AG04450 (cell line): ENCODE data around the gene C8G. TPM values are rescaled to one million over a fixed set of nuclear protein-coding genes. Genes with fewer than 3 reads are reported as not detected.

Experiments used
- CTCF ChIA-PET: fragments of 300-600, 350-600 bp; formaldehyde crosslinking; extraction: SDS; loops from one replicate; lab custom pipeline; 2022; ENCODE audit warnings: antibody characterized with exemption, inconsistent platforms; lab: Charles Lee
- POLR2A ChIA-PET: fragments of 350-600 bp; formaldehyde crosslinking; extraction: SDS; loops from one replicate; lab custom pipeline; 2021; ENCODE audit warnings: antibody characterized with exemption, inconsistent platforms; lab: Yijun Ruan, JAX
- DNase-seq: peaks from one replicate; pipeline ENCODE4 v3.0.0-alpha.2; 2011; ENCODE audit warnings: low read depth, low spot score
- H3K27ac ChIP-seq: one replicate; pipeline ENCODE4 v1.5.1; 2012; ENCODE audit warnings: low read depth, low read length, control low read depth
- H3K27me3 ChIP-seq: one replicate; pipeline ENCODE4 v1.6.0; 2012; ENCODE audit warnings: low read length; ENCODE audit not compliant: control insufficient read depth, insufficient read depth
- H3K4me3 ChIP-seq: 2 replicates; pipeline ENCODE4 v1.5.1; 2011; ENCODE audit warnings: mild to moderate bottlenecking, low read depth, low read length, control low read depth
- H3K9me3 ChIP-seq: 2 replicates; pipeline ENCODE4 v1.5.1; 2012; ENCODE audit warnings: low read length; ENCODE audit not compliant: control insufficient read depth, insufficient read depth
- polyA plus RNA-seq: library from polyadenylated mRNA; depleted of rRNA; stranded (reverse); fragments of >200 nt; gene quantifications from 2 replicates; pipeline ENCODE4 v1.2.3, GENCODE V29; 2011
- TF ChIP-seq, protein P1 (sequence below): IDR thresholded peaks from 2 replicates; pipeline ENCODE4 v1.5.1; 2011; ENCODE audit warnings: low read depth, low read length, control low read depth, inconsistent platforms

Gene C8G
- polyA plus RNA-seq, 1 experiment: 0.41 TPM

DNA sequence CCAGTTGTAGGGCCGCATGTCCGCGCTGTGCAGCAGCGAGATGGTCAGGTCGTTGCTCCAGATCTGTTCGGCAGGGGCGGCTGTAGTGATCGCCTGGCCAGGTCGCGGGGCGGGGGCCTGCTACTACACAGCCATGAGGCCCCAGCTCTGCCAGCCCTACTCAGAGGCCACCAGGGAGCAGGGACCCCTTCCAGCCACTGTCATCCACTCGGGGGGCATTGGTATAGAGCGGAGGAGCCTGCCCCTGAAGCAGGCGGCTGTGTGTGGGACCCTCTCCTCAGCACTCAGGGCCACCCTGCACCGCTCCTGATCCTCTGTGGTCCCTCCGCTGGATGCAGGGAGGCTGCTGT lies 2.2 kb upstream of the C8G start:
- ChIA-PET CTCF (no interaction called here), POLR2A (no interaction called here)
- Histone ChIP-seq H3K4me3 (peak overlapping the region; percentile 78), H3K27me3 (no peaks in the 10 kb centered on the region), H3K9me3 (peaks cover 16% of the 10 kb centered on the region; the same call in 1 of the 2 replicates), H3K27ac (no peak overlapping the region)
- no peak for DNase-seq
- TF ChIP-seq, protein P1, sequence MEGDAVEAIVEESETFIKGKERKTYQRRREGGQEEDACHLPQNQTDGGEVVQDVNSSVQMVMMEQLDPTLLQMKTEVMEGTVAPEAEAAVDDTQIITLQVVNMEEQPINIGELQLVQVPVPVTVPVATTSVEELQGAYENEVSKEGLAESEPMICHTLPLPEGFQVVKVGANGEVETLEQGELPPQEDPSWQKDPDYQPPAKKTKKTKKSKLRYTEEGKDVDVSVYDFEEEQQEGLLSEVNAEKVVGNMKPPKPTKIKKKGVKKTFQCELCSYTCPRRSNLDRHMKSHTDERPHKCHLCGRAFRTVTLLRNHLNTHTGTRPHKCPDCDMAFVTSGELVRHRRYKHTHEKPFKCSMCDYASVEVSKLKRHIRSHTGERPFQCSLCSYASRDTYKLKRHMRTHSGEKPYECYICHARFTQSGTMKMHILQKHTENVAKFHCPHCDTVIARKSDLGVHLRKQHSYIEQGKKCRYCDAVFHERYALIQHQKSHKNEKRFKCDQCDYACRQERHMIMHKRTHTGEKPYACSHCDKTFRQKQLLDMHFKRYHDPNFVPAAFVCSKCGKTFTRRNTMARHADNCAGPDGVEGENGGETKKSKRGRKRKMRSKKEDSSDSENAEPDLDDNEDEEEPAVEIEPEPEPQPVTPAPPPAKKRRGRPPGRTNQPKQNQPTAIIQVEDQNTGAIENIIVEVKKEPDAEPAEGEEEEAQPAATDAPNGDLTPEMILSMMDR: no peak

DNA sequence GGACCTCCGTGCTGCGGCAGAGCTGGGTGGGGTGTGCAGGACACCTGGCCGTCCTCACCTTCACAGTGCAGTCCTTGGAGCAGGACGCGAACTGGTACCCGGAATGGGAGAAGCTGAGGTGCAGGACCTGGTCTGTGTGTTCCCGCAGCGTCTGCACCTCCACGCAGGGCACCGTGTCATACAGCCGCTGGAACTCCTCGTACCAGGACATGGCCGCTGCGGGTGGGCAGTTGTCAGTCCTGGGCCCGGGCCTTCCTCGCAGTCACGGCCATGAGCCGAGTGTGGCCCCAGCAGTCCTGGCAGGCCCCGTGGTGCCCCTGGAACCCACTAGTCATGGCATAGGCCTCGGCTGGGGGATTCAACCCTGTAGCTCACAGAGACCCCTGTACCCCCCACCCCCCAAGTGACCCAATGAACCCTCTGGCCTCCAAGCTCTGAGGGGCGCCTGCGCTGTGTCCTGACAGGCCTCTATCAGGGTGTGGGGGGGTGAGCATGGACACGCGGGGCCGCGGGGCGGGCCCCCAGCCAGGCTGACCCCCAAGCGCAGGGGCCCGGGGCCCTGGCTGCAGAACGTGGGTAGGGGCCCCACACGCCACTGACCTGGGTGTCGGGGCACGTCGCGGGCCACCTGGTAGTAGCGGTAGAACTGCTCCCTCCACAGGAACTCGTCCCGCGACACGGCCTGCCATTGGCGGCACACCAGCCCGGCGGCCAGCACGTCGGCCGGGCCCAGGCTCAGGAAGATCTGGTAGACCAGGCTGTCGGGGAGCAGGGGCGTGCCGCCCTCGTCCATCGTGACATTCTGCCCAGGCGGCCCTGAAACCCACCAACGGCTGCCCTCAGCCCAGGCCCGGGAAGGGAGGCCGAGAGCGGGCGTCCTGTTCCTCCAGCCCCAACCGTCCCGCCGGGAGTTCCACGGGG lies 1.5 kb upstream of the C8G start:
- TF ChIP-seq, protein P1: no peak
- no peaks in the 10 kb centered on the region for H3K27me3 ChIP-seq
- CTCF ChIA-PET: no interaction called here
- no peak for DNase-seq
- POLR2A ChIA-PET: interaction anchor here (1.0 to 1.2 kb wide), 2 partner anchors 62 to 86 kb away, joined by 3 read pairs; no protein-coding TSS in a partner anchor
- H3K27ac ChIP-seq: peak overlapping the region; percentile 61
- peak overlapping the region; percentile 78 for H3K4me3 ChIP-seq
- H3K9me3 ChIP-seq: peaks cover 16% of the 10 kb centered on the region; the same call in 1 of the 2 replicates

DNA sequence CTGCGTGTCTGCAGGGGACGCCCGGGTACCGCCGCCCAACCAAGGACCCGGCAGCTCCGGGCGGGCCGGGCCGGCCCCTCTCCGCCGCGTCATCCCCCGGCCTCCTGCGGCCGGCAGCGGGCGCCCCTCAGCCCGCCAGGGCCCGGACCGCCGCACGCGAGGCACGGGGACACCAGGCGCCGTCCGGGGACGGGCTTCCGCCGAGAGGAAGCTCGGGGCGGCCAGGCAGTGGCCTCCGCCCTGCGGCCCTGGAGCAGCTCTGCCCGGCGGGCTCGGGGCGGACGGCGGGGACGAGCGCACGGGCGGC lies 878 bp upstream of the C8G start:
- H3K27me3 ChIP-seq: no peaks in the 10 kb centered on the region
- ChIA-PET POLR2A (interaction anchor here (1.0 to 1.2 kb wide), 2 partner anchors 62 to 85 kb away, joined by 3 read pairs; no protein-coding TSS in a partner anchor), CTCF (interaction anchor here (0.6 to 1.2 kb wide), 2 partner anchors 58 to 85 kb away, joined by 3 to 6 read pairs; partner anchors contain the start of gene TRAF2)
- TF ChIP-seq, protein P1: no peak
- H3K27ac ChIP-seq: peak overlapping the region; percentile 61
- peak; percentile 10 for DNase-seq
- H3K4me3 ChIP-seq: peak overlapping the region; percentile 78
- peaks cover 16% of the 10 kb centered on the region; the same call in 1 of the 2 replicates for H3K9me3 ChIP-seq

DNA sequence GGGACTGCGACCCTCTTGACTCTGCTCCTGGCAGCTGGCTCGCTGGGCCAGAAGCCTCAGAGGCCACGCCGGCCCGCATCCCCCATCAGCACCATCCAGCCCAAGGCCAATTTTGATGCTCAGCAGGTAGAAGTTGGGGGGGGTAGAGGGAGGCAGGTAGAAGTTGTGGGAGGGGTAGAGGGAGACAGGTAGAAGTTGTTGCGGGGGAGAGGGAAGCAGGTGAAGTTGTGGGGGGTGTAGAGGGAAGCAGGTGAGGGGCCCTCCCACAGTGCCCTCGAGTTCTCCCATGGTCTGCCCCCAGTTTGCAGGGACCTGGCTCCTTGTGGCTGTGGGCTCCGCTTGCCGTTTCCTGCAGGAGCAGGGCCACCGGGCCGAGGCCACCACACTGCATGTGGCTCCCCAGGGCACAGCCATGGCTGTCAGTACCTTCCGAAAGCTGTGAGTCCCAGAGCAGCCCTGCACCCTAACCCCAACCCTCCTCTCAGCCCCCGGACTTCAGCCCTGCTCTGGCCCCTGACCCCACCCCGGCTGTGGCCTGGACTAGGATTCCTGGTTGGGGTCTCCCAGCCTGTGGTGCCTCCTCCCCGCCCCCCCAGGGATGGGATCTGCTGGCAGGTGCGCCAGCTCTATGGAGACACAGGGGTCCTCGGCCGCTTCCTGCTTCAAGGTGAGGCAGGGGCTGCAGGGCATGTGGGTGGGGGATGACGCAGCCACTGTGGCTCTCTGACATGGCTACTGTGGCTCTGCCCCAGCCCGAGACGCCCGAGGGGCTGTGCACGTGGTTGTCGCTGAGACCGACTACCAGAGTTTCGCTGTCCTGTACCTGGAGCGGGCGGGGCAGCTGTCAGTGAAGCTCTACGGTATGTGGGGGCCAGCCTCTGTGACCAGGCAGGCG lies 537 bp downstream of the C8G start:
- DNase-seq: no peak
- ChIA-PET CTCF (interaction anchor here (0.5 to 4.0 kb wide), 5 partner anchors 55 to 278 kb away, joined by 3 to 105 read pairs (median 5); no protein-coding TSS in a partner anchor), POLR2A (no interaction called here)
- Histone ChIP-seq H3K27ac (no peak overlapping the region), H3K27me3 (no peaks in the 10 kb centered on the region), H3K9me3 (peaks cover 12% of the 10 kb centered on the region; the same call in 1 of the 2 replicates), H3K4me3 (no peak overlapping the region)
- TF ChIP-seq, protein P1: no peak
